ENCODE measurements around the gene ANXA8. TPM values are rescaled to one million over a fixed set of nuclear protein-coding genes. Genes with fewer than 3 reads are reported as not detected.
"Not testable (repeated sequence)": the region's sequence is repeated elsewhere in the genome, so short reads cannot be mapped to it uniquely, and the experiment has no call there.

ANXA8 gene
- total RNA-seq, 1 experiment from 2014 or later, result not detected

DNA sequence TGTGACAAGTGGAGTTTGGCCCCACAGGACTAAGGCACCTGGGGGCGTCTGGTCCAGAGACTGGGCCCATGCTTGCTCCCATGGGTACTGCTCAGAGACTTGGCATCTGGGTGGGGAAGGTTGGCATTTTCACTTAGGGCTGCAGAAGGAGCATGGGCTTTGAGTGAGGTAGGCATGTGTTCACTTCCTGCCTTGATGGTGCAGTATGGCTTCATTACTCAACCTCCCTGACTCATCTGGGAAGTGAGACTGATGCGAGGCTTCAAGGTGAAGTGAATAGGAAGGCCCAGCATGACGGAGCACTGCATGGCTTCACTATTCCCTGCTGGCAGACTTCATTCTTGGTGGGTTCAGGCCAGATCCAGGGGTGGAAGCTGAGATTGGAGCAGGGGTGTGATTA lies 11.3 kb downstream of the ANXA8 start:
- H3K27ac ChIP-seq (ENCODE audit: low read depth, low read length, poor library complexity, severe bottlenecking); POLR2A ChIA-PET (ENCODE audit: low non-redundant PET); H3K27me3 ChIP-seq (replicated peaks; ENCODE audit: insufficient read depth, low read depth, low read length, poor library complexity); CTCF ChIA-PET; DNase-seq (ENCODE audit: low spot score); intact Hi-C loops (cut with micrococcal nuclease; ENCODE audit: unreplicated experiment); H3K4me1 ChIP-seq (ENCODE audit: insufficient read depth, low read length, poor library complexity, severe bottlenecking); H3K36me3 ChIP-seq (ENCODE audit: insufficient read depth, low read length, poor library complexity, severe bottlenecking); H3K4me3 ChIP-seq (ENCODE audit: low read depth, low read length, poor library complexity, severe bottlenecking); H3K9me3 ChIP-seq (ENCODE audit: low read depth, low read length, poor library complexity, severe bottlenecking); BruUV-seq (replicated peaks): not testable (repeated sequence)

- BruUV-seq (replicated peaks); intact Hi-C loops (cut with micrococcal nuclease; ENCODE audit: unreplicated experiment); H3K4me1 ChIP-seq (ENCODE audit: insufficient read depth, low read length, poor library complexity, severe bottlenecking); H3K4me3 ChIP-seq (ENCODE audit: low read depth, low read length, poor library complexity, severe bottlenecking); DNase-seq (ENCODE audit: low spot score); H3K9me3 ChIP-seq (ENCODE audit: low read depth, low read length, poor library complexity, severe bottlenecking); CTCF ChIA-PET; H3K36me3 ChIP-seq (ENCODE audit: insufficient read depth, low read length, poor library complexity, severe bottlenecking); H3K27me3 ChIP-seq (replicated peaks; ENCODE audit: insufficient read depth, low read depth, low read length, poor library complexity); POLR2A ChIA-PET (ENCODE audit: low non-redundant PET); H3K27ac ChIP-seq (ENCODE audit: low read depth, low read length, poor library complexity, severe bottlenecking): not testable (repeated sequence)
Measured at GRCh38 chr10:47472072-47472471, 11.8 kb downstream of the ANXA8 start.

DNA sequence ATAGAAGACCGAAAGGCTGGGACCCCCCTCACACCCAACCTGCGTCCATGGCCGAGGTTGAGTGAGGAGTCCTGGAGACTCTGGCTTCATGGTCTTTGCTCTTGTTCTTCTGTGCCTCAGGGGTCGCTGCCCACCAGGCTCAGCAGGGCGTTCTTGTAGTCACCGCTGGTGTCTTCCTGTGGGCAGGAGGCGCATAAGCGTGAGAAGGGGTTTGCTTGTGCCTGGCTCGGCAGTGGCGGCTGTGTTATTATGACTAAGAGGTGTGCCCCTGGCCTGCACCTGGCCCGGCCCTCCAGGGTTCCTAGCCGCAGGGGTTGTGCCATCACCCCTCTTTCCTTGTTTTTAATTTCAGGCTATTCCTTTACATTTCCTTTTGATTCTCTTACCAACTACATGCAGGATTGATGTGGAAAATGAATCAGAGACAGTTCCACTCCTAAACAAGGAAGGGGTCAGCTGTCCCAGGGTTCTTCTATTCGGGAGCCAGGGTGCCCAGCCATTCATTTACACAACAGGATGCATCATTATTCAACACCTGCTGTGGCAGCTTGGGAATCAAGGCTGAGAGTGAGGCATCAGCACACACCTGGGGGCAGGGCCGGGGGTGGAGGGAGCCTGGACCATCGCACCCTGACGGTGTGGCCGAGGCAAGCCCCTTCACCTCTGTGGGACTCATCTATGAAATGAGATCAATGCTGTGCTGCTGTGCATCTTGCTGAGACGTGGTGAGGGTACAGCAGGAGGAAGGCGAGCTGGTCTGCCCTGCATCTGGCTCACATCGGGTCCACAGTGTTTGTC lies 15.0 kb downstream of the ANXA8 start:
- H3K9me3 ChIP-seq (ENCODE audit: low read depth, low read length, poor library complexity, severe bottlenecking); H3K27ac ChIP-seq (ENCODE audit: low read depth, low read length, poor library complexity, severe bottlenecking); DNase-seq (ENCODE audit: low spot score); H3K4me3 ChIP-seq (ENCODE audit: low read depth, low read length, poor library complexity, severe bottlenecking); BruUV-seq (replicated peaks); intact Hi-C loops (cut with micrococcal nuclease; ENCODE audit: unreplicated experiment); H3K36me3 ChIP-seq (ENCODE audit: insufficient read depth, low read length, poor library complexity, severe bottlenecking); POLR2A ChIA-PET (ENCODE audit: low non-redundant PET); H3K4me1 ChIP-seq (ENCODE audit: insufficient read depth, low read length, poor library complexity, severe bottlenecking); CTCF ChIA-PET; H3K27me3 ChIP-seq (replicated peaks; ENCODE audit: insufficient read depth, low read depth, low read length, poor library complexity): not testable (repeated sequence)

DNA sequence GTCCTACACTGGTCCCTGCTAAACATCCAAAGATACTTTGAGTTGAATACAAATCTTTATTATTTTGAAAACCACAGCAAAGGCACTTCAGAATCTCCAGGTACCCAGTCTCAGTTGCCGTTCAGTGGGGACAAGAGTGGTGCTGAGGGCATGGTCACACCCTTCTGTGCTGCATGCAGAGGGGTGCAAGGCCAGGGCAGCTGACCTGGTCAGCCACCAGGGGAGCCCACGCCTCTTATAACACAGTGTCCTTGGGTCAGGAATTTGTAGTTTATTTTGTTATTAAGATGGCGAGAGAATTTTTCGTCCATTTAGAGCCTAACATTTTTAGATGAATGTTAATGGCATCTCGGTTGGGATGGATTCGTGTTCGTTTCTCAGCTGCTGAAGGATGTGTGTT lies 16.0 kb downstream of the ANXA8 start:
- DNase-seq (ENCODE audit: low spot score); H3K27ac ChIP-seq (ENCODE audit: low read depth, low read length, poor library complexity, severe bottlenecking); BruUV-seq (replicated peaks); H3K4me3 ChIP-seq (ENCODE audit: low read depth, low read length, poor library complexity, severe bottlenecking); H3K27me3 ChIP-seq (replicated peaks; ENCODE audit: insufficient read depth, low read depth, low read length, poor library complexity); H3K4me1 ChIP-seq (ENCODE audit: insufficient read depth, low read length, poor library complexity, severe bottlenecking); H3K36me3 ChIP-seq (ENCODE audit: insufficient read depth, low read length, poor library complexity, severe bottlenecking); H3K9me3 ChIP-seq (ENCODE audit: low read depth, low read length, poor library complexity, severe bottlenecking); intact Hi-C loops (cut with micrococcal nuclease; ENCODE audit: unreplicated experiment); CTCF ChIA-PET; POLR2A ChIA-PET (ENCODE audit: low non-redundant PET): not testable (repeated sequence)

GRCh38 chr10:47467458-47467857 lies 16.5 kb downstream of the ANXA8 start:
- H3K27ac ChIP-seq (ENCODE audit: low read depth, low read length, poor library complexity, severe bottlenecking); H3K4me1 ChIP-seq (ENCODE audit: insufficient read depth, low read length, poor library complexity, severe bottlenecking); BruUV-seq (replicated peaks); H3K4me3 ChIP-seq (ENCODE audit: low read depth, low read length, poor library complexity, severe bottlenecking); POLR2A ChIA-PET (ENCODE audit: low non-redundant PET); H3K36me3 ChIP-seq (ENCODE audit: insufficient read depth, low read length, poor library complexity, severe bottlenecking); H3K27me3 ChIP-seq (replicated peaks; ENCODE audit: insufficient read depth, low read depth, low read length, poor library complexity); intact Hi-C loops (cut with micrococcal nuclease; ENCODE audit: unreplicated experiment); CTCF ChIA-PET; H3K9me3 ChIP-seq (ENCODE audit: low read depth, low read length, poor library complexity, severe bottlenecking); DNase-seq (ENCODE audit: low spot score): not testable (repeated sequence)

DNA sequence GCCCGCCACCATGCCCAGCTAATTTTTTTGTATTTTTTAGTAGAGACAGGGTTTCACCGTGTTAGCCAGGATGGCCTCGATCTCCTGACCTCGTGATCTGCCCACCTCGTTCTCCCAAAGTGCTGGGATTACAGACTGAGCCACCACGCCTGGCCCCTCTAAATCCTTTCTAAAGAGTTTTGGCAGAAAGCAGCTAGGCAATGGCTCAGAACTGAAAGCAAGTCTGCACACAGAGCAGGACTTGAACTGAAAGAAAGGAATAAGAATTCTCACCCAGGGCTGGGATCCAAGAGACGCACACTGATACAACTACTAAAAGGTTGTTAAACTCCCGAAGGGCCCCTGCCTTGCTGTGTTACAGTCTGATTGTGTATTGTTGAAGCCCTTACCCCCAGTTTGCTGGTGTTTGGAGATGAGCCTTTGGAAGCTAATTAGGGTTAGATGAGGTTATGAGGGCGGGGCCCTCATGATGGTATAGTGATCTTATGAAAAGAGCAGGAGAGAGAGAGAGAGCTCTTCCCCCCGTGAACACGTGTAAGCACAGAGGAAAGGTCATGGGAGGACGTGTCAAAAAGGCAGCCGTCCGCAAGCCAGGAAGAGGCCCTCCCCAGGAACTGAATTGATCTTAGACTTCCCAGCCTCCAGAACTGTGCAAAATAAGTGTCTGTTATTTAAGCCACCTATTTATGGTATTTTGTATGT lies 18.5 kb downstream of the ANXA8 start:
- H3K4me1 ChIP-seq (ENCODE audit: insufficient read depth, low read length, poor library complexity, severe bottlenecking); H3K4me3 ChIP-seq (ENCODE audit: low read depth, low read length, poor library complexity, severe bottlenecking); POLR2A ChIA-PET (ENCODE audit: low non-redundant PET); H3K9me3 ChIP-seq (ENCODE audit: low read depth, low read length, poor library complexity, severe bottlenecking); DNase-seq (ENCODE audit: low spot score); intact Hi-C loops (cut with micrococcal nuclease; ENCODE audit: unreplicated experiment); CTCF ChIA-PET; H3K27ac ChIP-seq (ENCODE audit: low read depth, low read length, poor library complexity, severe bottlenecking); H3K27me3 ChIP-seq (replicated peaks; ENCODE audit: insufficient read depth, low read depth, low read length, poor library complexity); BruUV-seq (replicated peaks); H3K36me3 ChIP-seq (ENCODE audit: insufficient read depth, low read length, poor library complexity, severe bottlenecking): not testable (repeated sequence)

- intact Hi-C loops (cut with micrococcal nuclease; ENCODE audit: unreplicated experiment); H3K9me3 ChIP-seq (ENCODE audit: low read depth, low read length, poor library complexity, severe bottlenecking); H3K27ac ChIP-seq (ENCODE audit: low read depth, low read length, poor library complexity, severe bottlenecking); H3K4me3 ChIP-seq (ENCODE audit: low read depth, low read length, poor library complexity, severe bottlenecking); DNase-seq (ENCODE audit: low spot score); BruUV-seq (replicated peaks); CTCF ChIA-PET; H3K4me1 ChIP-seq (ENCODE audit: insufficient read depth, low read length, poor library complexity, severe bottlenecking); H3K27me3 ChIP-seq (replicated peaks; ENCODE audit: insufficient read depth, low read depth, low read length, poor library complexity); POLR2A ChIA-PET (ENCODE audit: low non-redundant PET); H3K36me3 ChIP-seq (ENCODE audit: insufficient read depth, low read length, poor library complexity, severe bottlenecking): not testable (repeated sequence)
Measured at GRCh38 chr10:47462577-47463358, 21.1 kb downstream of the ANXA8 start.
